Kidney capillary endothelial cell (primary cell): ENCODE data around the gene DNAH11.
"Not testable (repeated sequence)": the region's sequence is repeated elsewhere in the genome, so short reads cannot be mapped to it uniquely, and the experiment has no call there.

Source experiments
- DNase-seq: peaks from one replicate; pipeline ENCODE4 v3.0.0-alpha.2; 2018; ENCODE audit warnings: low spot score

The DNAH11 gene

DNA sequence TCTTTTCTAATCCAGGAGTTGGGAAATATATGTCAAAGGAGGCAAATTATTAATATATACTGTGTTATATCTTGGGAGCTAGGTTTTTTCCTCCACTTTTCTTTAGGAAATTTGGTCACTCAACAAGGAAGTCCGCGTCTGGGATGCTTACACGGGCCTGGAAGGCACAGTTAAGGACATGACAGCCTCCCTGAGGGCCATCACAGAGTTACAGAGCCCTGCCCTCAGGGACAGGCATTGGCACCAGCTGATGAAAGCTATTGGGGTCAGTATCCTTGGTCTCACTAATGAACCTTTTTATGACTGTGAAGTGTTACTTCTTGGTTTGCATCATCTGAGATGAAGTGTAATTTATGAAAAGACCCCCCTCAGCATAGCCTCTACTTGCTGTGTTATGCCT is 74.7 kb downstream of the DNAH11 start:
- no peak for DNase-seq

GRCh38 chr7:21617916-21618390 is 75.1 kb downstream of the DNAH11 start:
- DNase-seq = no peak

DNA sequence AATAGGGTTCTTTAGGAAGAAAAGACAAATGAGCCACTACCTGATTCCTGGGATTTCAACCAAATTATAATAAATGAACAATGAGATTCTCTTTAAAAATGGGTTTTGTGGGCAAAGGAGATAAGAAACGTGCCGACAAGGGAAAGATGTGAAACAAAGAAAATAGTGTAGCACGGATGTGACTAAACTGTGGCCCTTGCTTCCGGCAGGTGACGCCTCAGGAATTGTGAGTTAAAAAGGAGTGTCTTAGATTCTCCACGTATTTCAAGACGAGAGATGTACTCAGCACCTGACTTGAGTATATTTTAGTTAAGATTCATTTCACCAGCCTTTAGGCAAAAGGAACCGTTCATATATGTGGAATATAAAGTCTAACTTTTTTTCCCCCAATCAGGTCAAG is 75.9 kb downstream of the DNAH11 start:
- no peak for DNase-seq

GRCh38 chr7:21620054-21620453 is 77.2 kb downstream of the DNAH11 start:
- no peak for DNase-seq

DNA sequence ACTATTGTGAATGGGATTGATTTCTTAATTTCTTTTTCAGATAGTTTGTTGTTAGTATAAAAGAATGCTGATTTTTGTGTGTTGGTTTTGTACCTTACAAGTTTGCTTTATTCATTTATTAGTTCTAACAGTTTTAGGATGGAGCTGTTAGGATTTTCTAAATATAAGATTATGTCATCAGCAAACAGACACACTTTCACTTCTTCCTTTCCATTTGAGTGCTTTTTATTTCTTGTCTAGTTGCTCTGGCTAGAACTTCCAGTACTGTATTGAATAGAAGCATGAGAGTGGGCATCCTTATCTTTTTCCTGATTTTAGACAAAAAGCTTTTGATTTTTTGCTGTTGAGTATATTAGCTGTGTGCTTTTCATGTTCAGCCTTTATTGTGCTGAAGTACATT is 81.5 kb downstream of the DNAH11 start:
- DNase-seq = no peak

- no peak for DNase-seq
Measured at GRCh38 chr7:21636694-21637093, 93.9 kb downstream of the DNAH11 start.

DNA sequence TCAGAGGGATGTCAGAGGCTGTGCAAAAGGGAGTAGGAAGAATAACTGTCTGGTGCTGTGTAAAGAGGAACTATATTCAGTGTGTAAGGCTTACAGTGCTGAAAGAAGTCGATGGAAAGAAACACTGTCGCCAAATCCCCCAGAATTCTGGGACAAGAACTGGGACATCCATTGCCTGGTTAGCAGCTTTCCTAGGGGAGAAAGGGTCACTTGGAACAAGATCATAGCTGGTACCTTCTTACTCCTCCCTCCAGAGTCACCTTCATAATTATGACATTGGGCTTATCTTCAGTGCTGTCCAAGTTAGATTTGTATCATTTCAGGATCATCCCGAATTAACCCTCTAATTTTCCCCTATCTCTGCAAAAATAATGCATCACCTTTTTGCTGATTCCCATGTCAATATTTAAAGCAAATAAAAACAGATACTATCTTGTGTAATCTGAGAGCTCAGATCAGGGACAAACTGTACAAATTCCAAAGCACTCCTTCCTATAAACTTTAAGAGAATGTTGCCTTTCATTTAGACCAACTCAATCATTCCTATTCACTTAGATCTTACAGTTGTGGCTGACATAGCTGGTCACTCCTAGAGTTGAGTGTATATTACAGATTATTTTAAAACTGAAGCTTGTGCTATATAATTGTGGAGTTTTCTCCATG is 96.5 kb downstream of the DNAH11 start:
- no peak for DNase-seq

GRCh38 chr7:21640105-21640504 is 97.3 kb downstream of the DNAH11 start:
- DNase-seq = no peak

- no peak for DNase-seq
Measured at GRCh38 chr7:21641546-21641945, 98.7 kb downstream of the DNAH11 start.

DNA sequence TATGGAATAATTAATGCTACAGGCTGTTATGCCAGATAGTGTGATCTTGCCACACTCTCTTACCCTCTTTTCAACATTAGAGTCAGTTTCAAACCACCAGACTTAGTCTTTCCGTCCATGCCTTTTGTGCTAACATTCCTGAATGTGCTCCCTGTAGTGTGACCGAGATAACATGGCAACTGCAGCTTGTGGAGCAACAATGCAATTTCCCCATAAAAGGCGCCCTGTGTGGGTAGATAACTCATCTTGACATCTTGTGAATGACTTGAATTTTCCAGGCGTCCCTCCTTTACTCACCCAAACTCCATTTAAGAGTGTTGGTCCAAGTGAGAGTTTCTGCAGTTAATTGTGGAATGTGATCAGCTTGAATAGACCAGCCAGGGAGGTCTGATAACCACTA is 99.6 kb downstream of the DNAH11 start:
- no peak for DNase-seq

DNA sequence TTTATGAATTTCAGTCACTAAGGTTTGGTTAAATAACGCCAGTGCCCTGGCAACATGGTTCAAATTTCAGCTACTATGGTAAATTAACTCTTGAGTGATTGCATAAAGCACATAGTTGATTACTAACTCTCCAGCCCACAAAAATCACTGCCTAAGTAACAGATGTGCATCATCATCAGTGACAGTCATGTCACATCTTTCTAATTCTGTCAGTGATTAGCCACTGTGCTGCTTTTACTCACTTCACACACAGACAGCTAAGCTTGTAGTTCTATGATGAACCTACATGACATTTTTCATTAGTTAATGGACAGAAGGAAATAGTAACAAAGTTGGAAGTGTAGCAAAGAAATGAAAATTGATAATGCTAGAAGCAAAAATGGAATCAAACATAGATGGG is 108.9 kb downstream of the DNAH11 start:
- DNase-seq = no peak

DNA sequence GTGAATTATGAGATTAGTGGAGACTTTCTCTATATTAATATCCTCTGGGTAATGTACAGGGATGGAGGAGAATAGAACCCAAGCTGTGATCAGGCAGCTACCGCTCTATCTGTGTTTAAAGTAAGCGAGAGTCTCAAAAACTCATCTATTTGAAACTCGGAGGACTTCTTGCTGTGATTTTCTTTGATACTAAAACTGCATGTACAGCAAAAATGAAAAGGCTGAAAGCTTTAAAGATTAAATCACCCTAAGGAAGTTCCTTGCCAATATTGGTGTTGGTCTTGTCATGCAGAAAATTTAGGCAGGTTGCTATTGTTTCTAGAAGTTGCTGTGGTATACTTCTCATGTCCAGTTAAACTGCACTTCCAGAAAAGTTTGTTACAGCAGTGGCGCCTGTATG is 110.8 kb downstream of the DNAH11 start:
- DNase-seq = no peak

- no peak for DNase-seq
Measured at GRCh38 chr7:21656081-21656480, 113.2 kb downstream of the DNAH11 start.

- DNase-seq = no peak
Measured at GRCh38 chr7:21656796-21657195, 114.0 kb downstream of the DNAH11 start.

DNA sequence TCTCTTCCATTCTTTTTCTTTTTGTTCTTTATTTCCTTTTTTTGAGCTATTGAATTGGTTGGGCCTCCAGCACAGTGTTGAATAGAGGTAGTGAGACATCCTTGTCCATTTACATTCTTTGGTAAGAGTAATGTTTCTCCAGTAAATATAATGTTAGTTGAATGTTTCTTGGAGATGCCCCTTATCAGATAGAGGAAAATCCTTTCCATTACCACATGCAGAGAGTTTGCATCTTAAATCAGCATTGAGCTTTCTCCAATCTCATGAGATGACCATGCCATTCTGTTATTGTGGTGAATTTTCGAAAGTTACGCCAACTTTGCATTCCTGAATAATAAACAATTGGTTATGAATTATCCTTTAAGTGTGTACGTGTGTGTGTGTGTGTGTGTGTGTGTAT is 127.7 kb downstream of the DNAH11 start:
- no peak for DNase-seq

- DNase-seq = no peak
Measured at GRCh38 chr7:21671859-21672258, 129.0 kb downstream of the DNAH11 start.

- DNase-seq = no peak
Measured at GRCh38 chr7:21675255-21675654, 132.4 kb downstream of the DNAH11 start.

DNA sequence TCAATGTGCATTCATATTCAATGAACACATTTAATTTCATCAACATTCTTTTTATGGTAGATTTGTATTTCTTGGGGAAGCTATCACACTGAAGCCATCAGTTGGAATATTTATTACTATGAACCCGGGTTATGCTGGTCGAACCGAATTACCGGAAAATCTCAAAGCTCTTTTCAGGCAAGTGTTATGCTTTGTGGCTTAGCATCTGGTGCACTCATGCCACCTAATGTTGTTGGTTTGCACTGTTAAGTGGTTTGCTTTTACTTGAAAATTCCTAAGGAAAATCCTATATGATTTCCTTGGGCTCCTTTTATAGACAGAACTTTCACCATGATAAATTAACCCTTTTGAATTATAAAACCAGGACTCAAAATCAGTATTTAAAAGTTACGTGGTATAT is 147.9 kb downstream of the DNAH11 start:
- no peak for DNase-seq

GRCh38 chr7:21691146-21691545 is 148.3 kb downstream of the DNAH11 start:
- not testable (repeated sequence) for DNase-seq

DNA sequence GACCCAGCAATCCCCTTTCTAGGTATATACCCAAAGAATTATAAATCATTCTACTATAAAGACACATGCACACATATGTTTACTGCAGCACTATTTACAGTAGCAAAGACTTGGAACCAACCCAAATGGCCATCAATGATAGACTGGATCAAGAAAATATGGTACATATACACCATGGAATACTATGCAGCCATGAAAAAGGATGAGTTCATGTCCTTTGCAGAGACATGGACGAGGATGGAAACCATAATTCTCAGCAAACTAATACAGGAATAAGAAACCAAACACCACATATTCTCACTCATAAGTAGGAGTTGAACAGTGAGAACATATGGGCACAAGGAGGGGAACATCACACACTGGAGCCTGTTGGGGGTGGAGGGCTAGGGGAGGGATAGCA is 157.7 kb downstream of the DNAH11 start:
- DNase-seq = not testable (repeated sequence)

DNA sequence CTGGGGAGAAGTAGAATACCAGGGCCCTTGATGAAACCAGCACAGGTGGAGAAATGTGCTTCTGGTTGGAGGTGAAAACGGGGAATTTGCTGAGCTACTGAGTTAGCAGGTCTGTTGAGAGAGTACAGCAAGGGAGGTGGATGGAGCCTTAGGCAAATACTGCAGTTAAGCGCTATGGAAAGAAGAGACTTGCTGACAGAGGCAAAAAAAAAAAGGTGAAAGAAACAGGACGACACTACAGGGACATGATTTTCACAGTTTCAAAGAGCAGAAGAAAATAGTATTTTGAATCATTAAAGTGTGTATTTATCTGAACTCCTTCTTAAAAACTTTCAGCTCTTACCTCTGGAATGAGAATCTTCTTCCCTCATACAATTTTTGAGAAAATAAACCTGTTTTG is 159.5 kb downstream of the DNAH11 start:
- DNase-seq = no peak

- DNase-seq = no peak
Measured at GRCh38 chr7:21704359-21704758, 161.5 kb downstream of the DNAH11 start.

DNA sequence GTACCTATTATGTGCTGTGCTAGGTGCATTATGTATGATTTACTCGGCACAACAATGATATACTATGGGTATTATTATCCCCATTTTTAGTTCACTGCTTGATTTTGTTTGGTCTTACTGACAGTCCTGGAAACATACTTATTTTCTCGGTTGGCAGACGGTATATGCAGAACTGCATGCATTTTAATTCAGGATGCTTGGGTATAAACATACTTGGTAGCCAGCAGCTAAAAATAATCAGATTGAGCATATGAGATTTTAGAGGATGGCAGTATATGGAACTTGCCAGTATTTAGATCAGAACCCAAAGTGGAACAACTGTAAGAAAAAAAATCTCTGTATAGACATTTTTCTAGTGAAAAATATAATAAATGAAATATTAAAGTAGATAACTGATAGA is 163.3 kb downstream of the DNAH11 start:
- DNase-seq = no peak

DNA sequence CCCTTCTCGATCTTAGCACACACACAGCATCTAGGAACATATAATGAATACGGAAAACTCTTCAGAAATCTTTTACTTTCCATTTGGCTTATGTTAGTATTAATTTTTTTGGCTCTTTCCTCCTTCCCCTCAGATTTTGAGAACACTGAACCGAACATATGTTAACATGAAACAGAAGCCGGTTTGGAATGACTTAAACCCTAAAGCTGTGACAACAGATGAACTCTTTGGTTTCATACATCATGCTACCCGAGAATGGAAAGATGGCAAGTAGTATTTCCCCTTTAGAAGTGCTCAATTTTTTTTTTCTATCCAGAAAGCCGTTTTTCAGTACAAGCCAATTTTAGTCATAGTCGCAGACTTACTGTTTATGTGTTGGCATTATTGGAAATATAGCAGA is 164.7 kb downstream of the DNAH11 start:
- DNase-seq = no peak

GRCh38 chr7:21708096-21708495 is 165.3 kb downstream of the DNAH11 start:
- DNase-seq = no peak
